ENCODE results near the gene ADARB2.

Gene ADARB2

GRCh38 chr10:1736972-1737221, 428 bp downstream of the ADARB2 start:
- TF ChIP-seq CTCF (IDR thresholded peaks at IDR 0.05; ENCODE audit: borderline replicate concordance, insufficient read depth, low read depth, low read length), result no peak
- peak overlapping the region; percentile 71 for H3K4me3 ChIP-seq (ENCODE audit: low read depth, low read length)

- H3K4me3 ChIP-seq (ENCODE audit: low read depth, low read length), result peak overlapping the region; percentile 71
- no peak for TF ChIP-seq CTCF (IDR thresholded peaks at IDR 0.05; ENCODE audit: borderline replicate concordance, insufficient read depth, low read depth, low read length)
Observed at GRCh38 chr10:1736144-1736971, 967 bp downstream of the ADARB2 start.

- TF ChIP-seq CTCF (IDR thresholded peaks at IDR 0.05; ENCODE audit: borderline replicate concordance, insufficient read depth, low read depth, low read length), result no peak
- peak overlapping the region; percentile 71 for H3K4me3 ChIP-seq (ENCODE audit: low read depth, low read length)
Observed at GRCh38 chr10:1735562-1735961, 1.8 kb downstream of the ADARB2 start.

- no peak for TF ChIP-seq CTCF (IDR thresholded peaks at IDR 0.05; ENCODE audit: borderline replicate concordance, insufficient read depth, low read depth, low read length)
- no peak overlapping the region for H3K4me3 ChIP-seq (ENCODE audit: low read depth, low read length)
Observed at GRCh38 chr10:1734288-1734687, 3.0 kb downstream of the ADARB2 start.

- TF ChIP-seq CTCF (IDR thresholded peaks at IDR 0.05; ENCODE audit: borderline replicate concordance, insufficient read depth, low read depth, low read length), result no peak
Observed at GRCh38 chr10:1733720-1734119, 3.6 kb downstream of the ADARB2 start.

GRCh38 chr10:1732564-1732996, 4.7 kb downstream of the ADARB2 start:
- peak overlapping the region; percentile 10 for H3K4me3 ChIP-seq (ENCODE audit: low read depth, low read length)
- TF ChIP-seq CTCF (IDR thresholded peaks at IDR 0.05; ENCODE audit: borderline replicate concordance, insufficient read depth, low read depth, low read length), result no peak

More at GRCh38 chr10:1733720-1734119, 3.6 kb downstream of the ADARB2 start:
- H3K4me3 ChIP-seq (ENCODE audit: low read depth, low read length), result no peak overlapping the region

- no peak for TF ChIP-seq CTCF (IDR thresholded peaks at IDR 0.05; ENCODE audit: borderline replicate concordance, insufficient read depth, low read depth, low read length)
- no peak overlapping the region for H3K4me3 ChIP-seq (ENCODE audit: low read depth, low read length)
Observed at GRCh38 chr10:1731592-1731991, 5.7 kb downstream of the ADARB2 start.

All from GM12875 (cell line).